ENCODE results near the gene TECPR2.
A peak's percentile ranks its signal among the peaks of the same experiment; 100 is the strongest.

GRCh38 chr14:102319351-102320032, 43.2 kb upstream of the TECPR2 start, which contains the start of gene ZNF839:
- TF ChIP-seq, protein P1, sequence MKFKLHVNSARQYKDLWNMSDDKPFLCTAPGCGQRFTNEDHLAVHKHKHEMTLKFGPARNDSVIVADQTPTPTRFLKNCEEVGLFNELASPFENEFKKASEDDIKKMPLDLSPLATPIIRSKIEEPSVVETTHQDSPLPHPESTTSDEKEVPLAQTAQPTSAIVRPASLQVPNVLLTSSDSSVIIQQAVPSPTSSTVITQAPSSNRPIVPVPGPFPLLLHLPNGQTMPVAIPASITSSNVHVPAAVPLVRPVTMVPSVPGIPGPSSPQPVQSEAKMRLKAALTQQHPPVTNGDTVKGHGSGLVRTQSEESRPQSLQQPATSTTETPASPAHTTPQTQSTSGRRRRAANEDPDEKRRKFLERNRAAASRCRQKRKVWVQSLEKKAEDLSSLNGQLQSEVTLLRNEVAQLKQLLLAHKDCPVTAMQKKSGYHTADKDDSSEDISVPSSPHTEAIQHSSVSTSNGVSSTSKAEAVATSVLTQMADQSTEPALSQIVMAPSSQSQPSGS (CRISPR knock-in tag; IDR thresholded peaks at IDR 0.05; ENCODE audit: borderline replicate concordance, low read depth) = no peak
- TF ChIP-seq, protein P2, sequence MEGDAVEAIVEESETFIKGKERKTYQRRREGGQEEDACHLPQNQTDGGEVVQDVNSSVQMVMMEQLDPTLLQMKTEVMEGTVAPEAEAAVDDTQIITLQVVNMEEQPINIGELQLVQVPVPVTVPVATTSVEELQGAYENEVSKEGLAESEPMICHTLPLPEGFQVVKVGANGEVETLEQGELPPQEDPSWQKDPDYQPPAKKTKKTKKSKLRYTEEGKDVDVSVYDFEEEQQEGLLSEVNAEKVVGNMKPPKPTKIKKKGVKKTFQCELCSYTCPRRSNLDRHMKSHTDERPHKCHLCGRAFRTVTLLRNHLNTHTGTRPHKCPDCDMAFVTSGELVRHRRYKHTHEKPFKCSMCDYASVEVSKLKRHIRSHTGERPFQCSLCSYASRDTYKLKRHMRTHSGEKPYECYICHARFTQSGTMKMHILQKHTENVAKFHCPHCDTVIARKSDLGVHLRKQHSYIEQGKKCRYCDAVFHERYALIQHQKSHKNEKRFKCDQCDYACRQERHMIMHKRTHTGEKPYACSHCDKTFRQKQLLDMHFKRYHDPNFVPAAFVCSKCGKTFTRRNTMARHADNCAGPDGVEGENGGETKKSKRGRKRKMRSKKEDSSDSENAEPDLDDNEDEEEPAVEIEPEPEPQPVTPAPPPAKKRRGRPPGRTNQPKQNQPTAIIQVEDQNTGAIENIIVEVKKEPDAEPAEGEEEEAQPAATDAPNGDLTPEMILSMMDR (IDR thresholded peaks at IDR 0.05) = no peak
- TF ChIP-seq USF2 (CRISPR knock-in tag; IDR thresholded peaks at IDR 0.05) = no peak
- TF ChIP-seq ZBTB21 (CRISPR knock-in tag; IDR thresholded peaks at IDR 0.05; ENCODE audit: borderline replicate concordance) = peak; percentile 70; the same call in 1 of the 2 replicates
- TF ChIP-seq ELF4 (CRISPR knock-in tag; IDR thresholded peaks at IDR 0.05; ENCODE audit: low read depth) = no peak
- no peak for TF ChIP-seq KAT7 (CRISPR knock-in tag; IDR thresholded peaks at IDR 0.05; ENCODE audit: borderline replicate concordance)
